ENCODE data around the gene NELFB. TPM values are rescaled to one million over a fixed set of nuclear protein-coding genes. Genes with fewer than 3 reads are reported as not detected.

NELFB gene
- total and polyA plus RNA-seq, 4 donors = 4.7 to 24.6 (median 18.1) TPM

DNA sequence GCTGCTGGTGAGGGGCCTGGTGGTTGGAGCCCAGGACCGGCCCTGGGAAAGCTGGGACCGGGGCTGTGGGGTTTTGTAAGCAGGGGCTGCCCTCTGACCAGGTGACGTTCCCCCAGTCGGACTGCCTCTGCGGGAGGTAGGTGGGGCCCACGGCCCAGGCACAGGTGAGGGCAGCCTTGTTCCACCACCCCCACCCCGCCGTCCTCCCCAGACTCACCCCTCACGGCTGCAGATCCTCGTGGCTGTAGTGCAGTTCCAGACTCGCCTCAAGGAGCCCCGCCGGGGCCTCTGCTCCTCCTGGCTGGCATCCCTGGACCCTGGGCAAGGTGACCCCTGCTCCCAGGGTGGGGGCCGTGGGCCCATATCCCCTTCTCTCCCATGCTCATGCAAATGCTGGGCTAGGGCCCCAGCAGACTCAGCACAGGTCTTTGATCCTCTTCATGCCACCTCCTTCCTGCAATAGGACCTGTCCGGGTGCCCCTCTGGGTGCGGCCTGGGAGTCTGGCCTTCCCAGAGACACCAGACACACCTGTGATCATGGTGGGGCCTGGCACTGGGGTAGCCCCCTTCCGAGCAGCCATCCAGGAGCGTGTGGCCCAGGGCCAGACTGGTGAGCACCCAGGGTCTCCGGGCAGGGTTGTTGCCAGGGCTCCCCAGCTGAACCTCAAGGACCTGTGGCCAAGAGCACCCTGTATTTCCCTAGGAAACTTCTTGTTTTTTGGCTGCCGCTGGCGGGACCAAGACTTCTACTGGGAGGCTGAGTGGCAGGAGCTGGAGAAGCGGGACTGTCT lies 39.7 kb upstream of the NELFB start (continued):
- TF ChIP-seq, protein P1, sequence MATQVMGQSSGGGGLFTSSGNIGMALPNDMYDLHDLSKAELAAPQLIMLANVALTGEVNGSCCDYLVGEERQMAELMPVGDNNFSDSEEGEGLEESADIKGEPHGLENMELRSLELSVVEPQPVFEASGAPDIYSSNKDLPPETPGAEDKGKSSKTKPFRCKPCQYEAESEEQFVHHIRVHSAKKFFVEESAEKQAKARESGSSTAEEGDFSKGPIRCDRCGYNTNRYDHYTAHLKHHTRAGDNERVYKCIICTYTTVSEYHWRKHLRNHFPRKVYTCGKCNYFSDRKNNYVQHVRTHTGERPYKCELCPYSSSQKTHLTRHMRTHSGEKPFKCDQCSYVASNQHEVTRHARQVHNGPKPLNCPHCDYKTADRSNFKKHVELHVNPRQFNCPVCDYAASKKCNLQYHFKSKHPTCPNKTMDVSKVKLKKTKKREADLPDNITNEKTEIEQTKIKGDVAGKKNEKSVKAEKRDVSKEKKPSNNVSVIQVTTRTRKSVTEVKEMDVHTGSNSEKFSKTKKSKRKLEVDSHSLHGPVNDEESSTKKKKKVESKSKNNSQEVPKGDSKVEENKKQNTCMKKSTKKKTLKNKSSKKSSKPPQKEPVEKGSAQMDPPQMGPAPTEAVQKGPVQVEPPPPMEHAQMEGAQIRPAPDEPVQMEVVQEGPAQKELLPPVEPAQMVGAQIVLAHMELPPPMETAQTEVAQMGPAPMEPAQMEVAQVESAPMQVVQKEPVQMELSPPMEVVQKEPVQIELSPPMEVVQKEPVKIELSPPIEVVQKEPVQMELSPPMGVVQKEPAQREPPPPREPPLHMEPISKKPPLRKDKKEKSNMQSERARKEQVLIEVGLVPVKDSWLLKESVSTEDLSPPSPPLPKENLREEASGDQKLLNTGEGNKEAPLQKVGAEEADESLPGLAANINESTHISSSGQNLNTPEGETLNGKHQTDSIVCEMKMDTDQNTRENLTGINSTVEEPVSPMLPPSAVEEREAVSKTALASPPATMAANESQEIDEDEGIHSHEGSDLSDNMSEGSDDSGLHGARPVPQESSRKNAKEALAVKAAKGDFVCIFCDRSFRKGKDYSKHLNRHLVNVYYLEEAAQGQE (IDR thresholded peaks at IDR 0.05) = no peak
- TF ChIP-seq RAD21 (IDR thresholded peaks at IDR 0.05) = no peak

DNA sequence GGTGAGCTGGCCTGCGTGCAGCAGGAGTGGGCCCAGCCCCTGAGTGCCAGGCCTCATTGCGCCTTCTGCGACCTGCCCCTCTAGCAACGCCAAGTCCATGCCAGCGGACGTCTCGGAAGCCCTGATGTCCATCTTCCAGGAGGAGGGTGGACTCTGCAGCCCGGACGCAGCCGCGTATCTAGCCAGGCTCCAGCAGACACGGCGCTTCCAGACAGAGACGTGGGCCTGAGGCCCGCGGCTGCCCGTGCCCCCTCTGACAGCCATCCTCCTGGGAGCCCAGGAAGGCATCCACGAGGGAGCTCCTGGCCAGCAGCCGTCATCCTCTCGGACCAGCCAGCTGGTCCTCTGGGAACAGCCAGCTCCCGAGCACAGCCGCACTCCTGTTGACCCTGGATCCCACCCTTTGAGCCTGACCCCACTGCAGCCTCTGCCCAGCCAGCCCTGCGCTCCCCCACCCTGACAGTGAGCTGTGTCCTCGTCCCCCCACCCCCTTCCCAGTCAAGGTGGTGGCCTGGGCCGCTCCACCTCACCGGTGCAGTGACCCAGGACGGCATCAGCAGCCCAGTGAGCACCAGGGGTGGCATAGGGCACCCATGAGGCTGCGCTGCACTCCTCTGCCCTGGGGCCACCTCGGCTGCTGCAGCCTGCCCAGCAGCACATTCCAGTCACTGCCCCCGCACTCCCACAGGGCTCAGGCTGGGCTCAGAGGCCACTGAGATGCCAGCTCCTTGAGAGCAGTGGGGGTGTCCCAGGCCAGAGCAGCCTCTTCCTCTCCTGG lies 38.8 kb upstream of the NELFB start:
- DNase-seq (ENCODE audit: low spot score) = no peak
- H3K9ac ChIP-seq (ENCODE audit: low read depth in 1 of 2, low read length in 2 of 2) = no peak overlapping the region
- TF ChIP-seq, protein P2, sequence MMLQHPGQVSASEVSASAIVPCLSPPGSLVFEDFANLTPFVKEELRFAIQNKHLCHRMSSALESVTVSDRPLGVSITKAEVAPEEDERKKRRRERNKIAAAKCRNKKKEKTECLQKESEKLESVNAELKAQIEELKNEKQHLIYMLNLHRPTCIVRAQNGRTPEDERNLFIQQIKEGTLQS (IDR thresholded peaks at IDR 0.05) = no peak
- TF ChIP-seq, protein P1 (IDR thresholded peaks at IDR 0.05) = no peak
- TF ChIP-seq YY1 (IDR thresholded peaks at IDR 0.05) (no peak), GABPA (IDR thresholded peaks at IDR 0.05 in 1 of 2, conservative IDR thresholded peaks at IDR 0.05 in 1 of 2) (no peak)

DNA sequence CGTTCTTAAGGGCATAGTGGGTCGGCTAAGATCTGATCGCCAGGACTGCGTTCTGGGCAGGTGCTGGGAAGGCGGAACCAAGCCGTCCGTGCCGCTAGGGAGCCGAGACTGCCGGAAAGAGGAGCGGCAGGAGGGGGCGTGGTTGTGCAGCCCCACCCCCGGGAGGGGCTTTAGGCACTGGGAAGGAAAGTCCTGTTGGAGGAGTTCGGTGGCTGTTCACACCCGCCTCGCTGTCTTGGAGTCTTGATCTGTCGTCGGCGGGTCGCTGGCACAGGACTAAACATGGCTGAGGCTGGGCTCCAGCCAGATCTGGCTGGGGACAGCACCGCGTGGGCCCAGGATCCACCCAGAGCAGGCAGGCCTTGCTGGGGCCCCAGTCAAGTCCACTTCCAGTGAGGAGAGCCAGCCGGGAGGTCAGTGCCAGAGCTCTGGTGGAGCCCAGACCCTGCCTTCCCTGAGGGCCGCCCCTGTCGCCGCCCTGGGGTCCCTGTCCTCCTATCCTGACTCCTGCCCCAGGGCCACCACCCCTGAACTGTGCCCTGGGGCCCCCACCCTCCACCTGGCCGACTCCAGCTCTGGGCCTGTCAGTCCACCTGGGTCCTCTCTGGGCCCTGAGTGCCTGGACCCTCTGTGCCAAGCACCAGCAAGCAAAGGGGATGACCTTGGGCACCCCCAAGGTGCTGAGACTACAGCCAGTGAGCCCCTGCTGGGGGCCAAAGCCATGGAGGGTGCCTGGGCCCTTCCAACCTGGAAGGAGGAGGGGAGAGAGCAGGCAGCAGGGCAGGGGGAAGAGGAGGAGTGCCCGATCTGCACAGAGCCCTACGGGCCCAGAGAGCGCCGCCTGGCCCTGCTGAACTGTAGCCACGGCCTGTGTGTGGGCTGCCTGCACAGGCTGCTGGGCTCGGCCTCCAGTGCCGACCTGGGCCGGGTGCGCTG lies 37.6 kb upstream of the NELFB start:
- Histone ChIP-seq H3K9ac (ENCODE audit: low read depth in 1 of 2, low read length in 2 of 2) (no peak overlapping the region), H3K27ac (ENCODE audit: low read depth in 1 of 2, low read length in 2 of 2) (no peak overlapping the region), H3K4me3 (ENCODE audit: low read depth in 1 of 3, low read length in 3 of 3) (no peak overlapping the region), H3K27me3 (ENCODE audit: control insufficient read depth in 4 of 4, insufficient read depth in 4 of 4, low read length in 3 of 4) (no peaks in the 10 kb centered on the region), H3K9me3 (ENCODE audit: control insufficient read depth in 4 of 4, low read length in 3 of 4) (no peaks in the 10 kb centered on the region), H3K36me3 (ENCODE audit: control insufficient read depth in 4 of 4, insufficient read depth in 3 of 4, low read depth in 1 of 4, low read length in 3 of 4) (peaks cover 0 to 5% (median under 1%) of the 10 kb centered on the region in 4 donors), H3K4me1 (ENCODE audit: control insufficient read depth in 4 of 4, insufficient read depth in 4 of 4, low read length in 3 of 4) (peaks cover 2 to 17% (median 7%) of the 10 kb centered on the region in 4 donors)
- 72% methylated on average over 36 of the region's 36 CpGs for WGBS
- no peak for DNase-seq (ENCODE audit: low spot score)
- TF ChIP-seq, protein P2 (IDR thresholded peaks at IDR 0.05) = no peak
- TF ChIP-seq NR2F2 (IDR thresholded peaks at IDR 0.05) (no peak), RXRA (IDR thresholded peaks at IDR 0.05) (no peak), EGR1 (IDR thresholded peaks at IDR 0.05; ENCODE audit: low read depth in 2 of 2) (no peak), FOXA2 (IDR thresholded peaks at IDR 0.05) (no peak), JUND (IDR thresholded peaks at IDR 0.05) (no peak), HNF4G (IDR thresholded peaks at IDR 0.05) (no peak), RAD21 (IDR thresholded peaks at IDR 0.05) (no peak)
- TF ChIP-seq, protein P3, sequence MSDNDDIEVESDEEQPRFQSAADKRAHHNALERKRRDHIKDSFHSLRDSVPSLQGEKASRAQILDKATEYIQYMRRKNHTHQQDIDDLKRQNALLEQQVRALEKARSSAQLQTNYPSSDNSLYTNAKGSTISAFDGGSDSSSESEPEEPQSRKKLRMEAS (IDR thresholded peaks at IDR 0.05) = no peak
- TF ChIP-seq, protein P4, sequence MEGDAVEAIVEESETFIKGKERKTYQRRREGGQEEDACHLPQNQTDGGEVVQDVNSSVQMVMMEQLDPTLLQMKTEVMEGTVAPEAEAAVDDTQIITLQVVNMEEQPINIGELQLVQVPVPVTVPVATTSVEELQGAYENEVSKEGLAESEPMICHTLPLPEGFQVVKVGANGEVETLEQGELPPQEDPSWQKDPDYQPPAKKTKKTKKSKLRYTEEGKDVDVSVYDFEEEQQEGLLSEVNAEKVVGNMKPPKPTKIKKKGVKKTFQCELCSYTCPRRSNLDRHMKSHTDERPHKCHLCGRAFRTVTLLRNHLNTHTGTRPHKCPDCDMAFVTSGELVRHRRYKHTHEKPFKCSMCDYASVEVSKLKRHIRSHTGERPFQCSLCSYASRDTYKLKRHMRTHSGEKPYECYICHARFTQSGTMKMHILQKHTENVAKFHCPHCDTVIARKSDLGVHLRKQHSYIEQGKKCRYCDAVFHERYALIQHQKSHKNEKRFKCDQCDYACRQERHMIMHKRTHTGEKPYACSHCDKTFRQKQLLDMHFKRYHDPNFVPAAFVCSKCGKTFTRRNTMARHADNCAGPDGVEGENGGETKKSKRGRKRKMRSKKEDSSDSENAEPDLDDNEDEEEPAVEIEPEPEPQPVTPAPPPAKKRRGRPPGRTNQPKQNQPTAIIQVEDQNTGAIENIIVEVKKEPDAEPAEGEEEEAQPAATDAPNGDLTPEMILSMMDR (IDR thresholded peaks at IDR 0.05; ENCODE audit: low read depth, low read length, missing input control) = no peak

More for the DNA sequence above, 38.8 kb upstream of the NELFB start:
- Histone ChIP-seq H3K4me1 (ENCODE audit: control insufficient read depth in 4 of 4, insufficient read depth in 4 of 4, low read length in 3 of 4) (peaks cover 0 to 12% (median 5%) of the 10 kb centered on the region in 4 donors), H3K4me3 (ENCODE audit: low read depth in 1 of 3, low read length in 3 of 3) (no peak overlapping the region), H3K9me3 (ENCODE audit: control insufficient read depth in 4 of 4, low read length in 3 of 4) (no peaks in the 10 kb centered on the region), H3K27me3 (ENCODE audit: control insufficient read depth in 4 of 4, insufficient read depth in 4 of 4, low read length in 3 of 4) (no peaks in the 10 kb centered on the region), H3K27ac (ENCODE audit: low read depth in 1 of 2, low read length in 2 of 2) (no peak overlapping the region), H3K36me3 (ENCODE audit: control insufficient read depth in 4 of 4, insufficient read depth in 3 of 4, low read depth in 1 of 4, low read length in 3 of 4) (peaks cover 0 to 5% (median under 1%) of the 10 kb centered on the region in 4 donors)
- 95% methylated on average over 30 of the region's 30 CpGs for WGBS
